ENCODE measurements around the gene S100B. TPM values are rescaled to one million over a fixed set of nuclear protein-coding genes. Genes with fewer than 3 reads are reported as not detected.

S100B gene
- total RNA-seq, 1 donor: 1.4 TPM

DNA sequence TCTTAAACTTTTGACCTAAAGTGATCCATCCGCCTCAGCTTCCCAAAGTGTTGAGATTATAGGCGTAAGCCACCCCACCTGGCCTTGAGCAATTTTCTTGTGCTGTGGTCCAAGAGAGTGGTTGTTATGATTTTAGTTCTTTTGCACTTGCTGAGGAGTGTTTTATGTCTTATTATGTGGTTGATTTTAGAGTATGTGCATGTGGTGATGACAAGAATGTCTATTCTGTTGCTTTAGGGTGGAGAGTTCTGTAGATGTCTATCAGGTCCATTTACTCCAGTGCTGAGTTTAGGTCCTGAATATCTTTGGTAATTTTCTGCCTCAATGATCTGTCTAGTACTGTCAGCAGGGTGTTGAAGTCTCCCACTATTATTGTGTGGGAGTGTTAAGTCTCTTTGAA lies 11.2 kb upstream of the S100B start:
- Histone ChIP-seq H3K27me3 (ENCODE audit: insufficient read depth, low read length) (no peaks in the 10 kb centered on the region), H3K27ac (ENCODE audit: low read depth, low read length) (no peak overlapping the region), H2AFZ (ENCODE audit: low read length) (no peak overlapping the region), H3K9me3 (ENCODE audit: low read depth, low read length) (peaks cover 7% of the 10 kb centered on the region), H3K4me3 (ENCODE audit: insufficient read depth, low read length) (no peak overlapping the region), H3K36me3 (ENCODE audit: insufficient read depth, low read length) (no peaks in the 10 kb centered on the region), H3K4me1 (ENCODE audit: insufficient read depth, low read length) (peaks cover 4% of the 10 kb centered on the region), H4K20me1 (ENCODE audit: insufficient read depth, low read length) (no peaks in the 10 kb centered on the region), H3K4me2 (ENCODE audit: insufficient read depth, low read length) (no peak overlapping the region), H3K79me2 (ENCODE audit: insufficient read depth, low read length) (no peaks in the 10 kb centered on the region)
- DNase-seq (ENCODE audit: insufficient read length, low spot score, missing footprints): no peak
- TF ChIP-seq, protein P1, sequence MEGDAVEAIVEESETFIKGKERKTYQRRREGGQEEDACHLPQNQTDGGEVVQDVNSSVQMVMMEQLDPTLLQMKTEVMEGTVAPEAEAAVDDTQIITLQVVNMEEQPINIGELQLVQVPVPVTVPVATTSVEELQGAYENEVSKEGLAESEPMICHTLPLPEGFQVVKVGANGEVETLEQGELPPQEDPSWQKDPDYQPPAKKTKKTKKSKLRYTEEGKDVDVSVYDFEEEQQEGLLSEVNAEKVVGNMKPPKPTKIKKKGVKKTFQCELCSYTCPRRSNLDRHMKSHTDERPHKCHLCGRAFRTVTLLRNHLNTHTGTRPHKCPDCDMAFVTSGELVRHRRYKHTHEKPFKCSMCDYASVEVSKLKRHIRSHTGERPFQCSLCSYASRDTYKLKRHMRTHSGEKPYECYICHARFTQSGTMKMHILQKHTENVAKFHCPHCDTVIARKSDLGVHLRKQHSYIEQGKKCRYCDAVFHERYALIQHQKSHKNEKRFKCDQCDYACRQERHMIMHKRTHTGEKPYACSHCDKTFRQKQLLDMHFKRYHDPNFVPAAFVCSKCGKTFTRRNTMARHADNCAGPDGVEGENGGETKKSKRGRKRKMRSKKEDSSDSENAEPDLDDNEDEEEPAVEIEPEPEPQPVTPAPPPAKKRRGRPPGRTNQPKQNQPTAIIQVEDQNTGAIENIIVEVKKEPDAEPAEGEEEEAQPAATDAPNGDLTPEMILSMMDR (IDR thresholded peaks at IDR 0.05; ENCODE audit: extremely low read depth, low read depth, low read length): no peak

DNA sequence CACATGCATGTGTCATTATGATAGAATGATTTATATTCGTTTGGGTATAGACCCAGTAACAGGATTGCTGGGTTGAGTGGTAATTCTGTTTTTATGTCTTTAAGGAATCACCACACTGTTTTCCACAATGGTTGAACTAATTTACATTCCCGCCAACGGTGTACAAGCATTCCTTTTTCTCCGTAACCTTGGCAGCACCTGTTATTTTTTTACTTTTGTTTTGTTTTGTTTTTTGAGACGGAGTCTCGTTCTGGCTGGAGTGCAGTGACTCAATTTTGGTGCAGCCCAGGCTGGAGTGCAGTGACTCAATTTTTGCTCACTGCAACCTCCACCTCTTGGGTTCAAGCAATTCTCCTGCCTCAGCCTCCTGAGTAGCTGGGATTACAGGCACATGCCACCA lies 8.5 kb upstream of the S100B start:
- Histone ChIP-seq H2AFZ (ENCODE audit: low read length) (no peak overlapping the region), H3K79me2 (ENCODE audit: insufficient read depth, low read length) (no peaks in the 10 kb centered on the region), H3K4me2 (ENCODE audit: insufficient read depth, low read length) (no peak overlapping the region), H3K4me1 (ENCODE audit: insufficient read depth, low read length) (peaks cover 6% of the 10 kb centered on the region), H3K4me3 (ENCODE audit: insufficient read depth, low read length) (no peak overlapping the region), H3K27ac (ENCODE audit: low read depth, low read length) (no peak overlapping the region), H4K20me1 (ENCODE audit: insufficient read depth, low read length) (no peaks in the 10 kb centered on the region), H3K27me3 (ENCODE audit: insufficient read depth, low read length) (peaks cover 2% of the 10 kb centered on the region), H3K36me3 (ENCODE audit: insufficient read depth, low read length) (no peaks in the 10 kb centered on the region), H3K9me3 (ENCODE audit: low read depth, low read length) (peaks cover 3% of the 10 kb centered on the region)
- DNase-seq (ENCODE audit: insufficient read length, low spot score, missing footprints): no peak
- TF ChIP-seq, protein P1 (IDR thresholded peaks at IDR 0.05; ENCODE audit: extremely low read depth, low read depth, low read length): no peak

DNA sequence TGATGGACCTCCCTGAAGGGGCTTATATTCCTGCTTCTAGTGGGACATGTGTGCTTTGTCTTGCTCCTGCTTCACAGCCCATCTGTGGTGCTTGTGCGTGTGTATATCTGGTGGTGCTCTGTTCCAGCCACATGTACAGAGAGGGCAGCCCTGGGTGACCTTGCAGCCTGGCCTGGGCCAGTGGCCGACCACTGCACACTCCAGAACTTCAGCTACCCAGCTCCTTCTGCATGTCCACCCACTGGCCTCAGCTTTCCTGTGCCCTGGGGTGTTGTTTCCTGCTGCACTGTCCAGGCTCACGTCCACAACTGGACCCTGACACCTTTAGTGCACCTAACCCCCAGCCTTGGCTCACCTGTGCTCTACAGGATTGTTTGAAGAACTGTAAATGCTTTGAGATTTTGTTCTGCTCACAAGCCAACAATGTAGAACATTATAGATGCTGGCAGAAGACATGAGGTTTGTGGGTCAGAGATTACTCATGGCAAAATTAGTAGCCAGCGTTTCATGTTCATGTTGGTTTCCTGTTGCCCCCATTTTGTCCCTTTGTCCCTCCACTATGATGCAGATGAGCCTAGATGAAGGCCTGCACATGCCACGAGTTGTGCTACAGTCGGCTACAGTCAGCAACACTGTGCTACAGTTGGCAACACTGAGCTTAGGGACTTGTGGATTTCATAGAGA lies 5.3 kb upstream of the S100B start:
- Histone ChIP-seq H3K4me3 (ENCODE audit: insufficient read depth, low read length) (no peak overlapping the region), H3K4me1 (ENCODE audit: insufficient read depth, low read length) (peaks cover 6% of the 10 kb centered on the region), H3K9me3 (ENCODE audit: low read depth, low read length) (peaks cover 3% of the 10 kb centered on the region), H2AFZ (ENCODE audit: low read length) (peak overlapping the region; percentile 79), H3K36me3 (ENCODE audit: insufficient read depth, low read length) (no peaks in the 10 kb centered on the region), H3K27ac (ENCODE audit: low read depth, low read length) (no peak overlapping the region), H3K79me2 (ENCODE audit: insufficient read depth, low read length) (no peaks in the 10 kb centered on the region), H3K4me2 (ENCODE audit: insufficient read depth, low read length) (no peak overlapping the region), H4K20me1 (ENCODE audit: insufficient read depth, low read length) (no peaks in the 10 kb centered on the region), H3K27me3 (ENCODE audit: insufficient read depth, low read length) (peaks cover 9% of the 10 kb centered on the region)
- DNase-seq (ENCODE audit: insufficient read length, low spot score, missing footprints): no peak
- TF ChIP-seq, protein P1 (IDR thresholded peaks at IDR 0.05; ENCODE audit: extremely low read depth, low read depth, low read length): no peak

DNA sequence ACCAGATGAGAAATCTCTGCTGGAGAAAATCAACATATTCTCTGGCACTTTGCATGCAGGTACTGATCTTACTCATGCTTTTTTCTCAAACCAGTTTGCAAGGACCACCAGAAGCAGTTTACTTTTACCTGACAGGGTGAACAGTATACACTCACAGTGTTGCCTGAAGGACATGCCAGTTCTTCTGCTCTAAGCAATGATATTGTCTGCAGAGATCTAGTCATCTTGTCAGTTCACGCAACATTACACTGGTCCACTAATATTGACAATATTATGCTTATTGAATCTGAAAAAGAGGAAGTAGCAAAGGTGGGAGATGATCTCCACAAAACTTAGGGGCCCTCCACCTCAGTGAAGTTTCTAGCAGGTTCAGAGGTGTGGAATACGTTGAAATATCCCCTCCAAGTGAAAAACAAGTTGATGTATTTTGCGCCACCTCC lies 3.8 kb upstream of the S100B start:
- no peaks in the 10 kb centered on the region for H3K79me2 ChIP-seq (ENCODE audit: insufficient read depth, low read length)
- H3K4me1 ChIP-seq (ENCODE audit: insufficient read depth, low read length): peaks cover 6% of the 10 kb centered on the region
- no peaks in the 10 kb centered on the region for H3K36me3 ChIP-seq (ENCODE audit: insufficient read depth, low read length)
- TF ChIP-seq, protein P1 (IDR thresholded peaks at IDR 0.05; ENCODE audit: extremely low read depth, low read depth, low read length): no peak
- no peaks in the 10 kb centered on the region for H4K20me1 ChIP-seq (ENCODE audit: insufficient read depth, low read length)
- H3K9me3 ChIP-seq (ENCODE audit: low read depth, low read length): peaks cover 3% of the 10 kb centered on the region
- no peak for DNase-seq (ENCODE audit: insufficient read length, low spot score, missing footprints)
- no peak overlapping the region for H3K4me2 ChIP-seq (ENCODE audit: insufficient read depth, low read length)
- no peak overlapping the region for H3K27ac ChIP-seq (ENCODE audit: low read depth, low read length)
- H3K27me3 ChIP-seq (ENCODE audit: insufficient read depth, low read length): peaks cover 9% of the 10 kb centered on the region
- H2AFZ ChIP-seq (ENCODE audit: low read length): no peak overlapping the region
- H3K4me3 ChIP-seq (ENCODE audit: insufficient read depth, low read length): no peak overlapping the region

All from osteoblast (primary cell).